Activated CD4-positive, alpha-beta T cell treated with anti-CD3 and anti-CD28 coated beads, Interleukin-10, Interleukin-2, amounts not matched to agents 100 ng/mL and 50 ng/mL, durations not matched to agents 16 hours and 8 hours (primary cell): ENCODE data around the gene RGS1.

Experiments used
- DNase-seq: peaks from one replicate; pipeline ENCODE4 v3.0.0-alpha.2; 2020

RGS1 gene

GRCh38 chr1:192627901-192628300 lies 52.3 kb downstream of the RGS1 start:
- DNase-seq: no peak

- no peak for DNase-seq
These were observed 53.0 kb downstream of the RGS1 start for GRCh38 chr1:192628396-192629057.

GRCh38 chr1:192629612-192630011 lies 54.0 kb downstream of the RGS1 start:
- no peak for DNase-seq
